Activated CD8-positive, alpha-beta memory T cell treated with anti-CD3 and anti-CD28 coated beads for 36 hours (primary cell): ENCODE data around the gene PTTG1IP2. TPM values are rescaled to one million over a fixed set of nuclear protein-coding genes. Genes with fewer than 3 reads are reported as not detected.

Source experiments
- CTCF ChIA-PET: fragments of 350-600 bp; sonication (Branson Sonifier 250); formaldehyde crosslinking; loops from one replicate; lab custom pipeline; 2021; ENCODE audit warnings: antibody characterized with exemption; lab: Charles Lee
- POLR2A ChIA-PET: fragments of 350-600 bp; sonication (Branson Sonifier 250); formaldehyde crosslinking; loops from one replicate; lab custom pipeline; 2021; ENCODE audit warnings: antibody characterized with exemption; lab: Charles Lee
- total RNA-seq, 2 experiments: library from RNA; stranded (reverse); gene quantifications; one replicate each; pipeline ENCODE4 v1.2.3, GENCODE V29; 2021

PTTG1IP2 gene
- total RNA-seq, 2 experiments from 2014 or later: not detected

- POLR2A ChIA-PET: no interaction called here
- CTCF ChIA-PET: no interaction called here
These were observed 4.4 kb downstream of the PTTG1IP2 start for GRCh38 chr7:90473814-90474213.

DNA sequence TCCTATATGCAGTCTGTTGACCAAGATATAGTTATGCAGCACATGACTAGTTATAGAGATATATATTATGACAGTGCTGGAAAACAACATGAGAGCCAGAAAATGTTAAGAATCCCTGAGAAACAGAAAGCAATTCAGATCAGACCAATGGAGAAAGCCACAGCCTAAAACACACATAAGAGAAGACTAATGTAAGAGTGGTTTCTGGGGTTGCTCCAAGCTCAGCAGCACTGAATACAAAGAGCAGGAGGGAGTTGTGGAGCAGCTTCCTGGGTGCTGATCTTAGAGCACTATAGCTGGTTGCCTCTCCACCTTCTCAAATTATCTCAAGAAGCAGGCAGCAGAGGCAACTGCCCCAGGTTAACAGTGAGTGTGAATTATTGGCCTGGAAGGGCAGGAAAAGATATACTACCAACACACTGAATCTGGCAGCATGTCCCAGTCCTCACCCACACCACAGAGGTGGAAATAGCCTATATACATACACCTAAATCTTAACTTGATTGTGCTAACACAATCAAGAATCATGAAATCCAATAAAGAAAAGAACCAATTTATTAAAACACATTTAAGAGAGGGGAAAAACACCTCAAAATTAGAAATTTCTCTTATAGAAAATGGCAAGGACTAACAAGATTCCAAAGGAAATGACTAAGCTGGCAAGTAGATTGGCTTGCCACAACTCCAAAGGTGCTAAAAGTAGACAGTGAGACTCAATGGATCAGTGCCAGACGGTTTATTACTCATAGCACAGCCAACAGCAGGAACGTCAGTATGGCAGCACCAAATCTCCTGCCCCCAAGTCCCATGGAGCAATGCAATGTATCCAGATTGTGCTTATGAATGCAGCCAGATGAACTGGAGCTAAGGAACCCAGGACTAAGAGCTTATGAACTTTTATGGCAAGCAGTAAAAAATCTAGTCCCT, 5.1 kb downstream of the PTTG1IP2 start:
- ChIA-PET POLR2A (no interaction called here), CTCF (no interaction called here)

DNA sequence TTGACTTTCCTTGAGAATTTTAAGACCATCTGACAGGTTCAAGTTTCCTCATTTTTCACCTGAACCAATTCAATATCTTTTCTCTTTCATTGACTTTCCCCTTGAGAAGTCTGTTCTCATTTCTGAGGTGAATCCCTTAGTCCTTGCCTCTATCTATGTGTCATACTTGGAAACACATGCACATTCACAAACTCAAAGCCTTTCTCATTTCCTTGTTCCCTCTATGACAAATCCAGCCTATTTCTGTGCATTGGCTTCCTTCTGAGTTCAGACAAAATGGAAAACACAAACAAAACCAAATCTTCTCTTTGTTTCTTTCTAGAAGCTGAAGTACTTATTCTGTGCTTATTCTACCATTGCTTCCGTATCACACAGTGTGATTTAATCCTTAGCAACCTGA, 13.8 kb downstream of the PTTG1IP2 start:
- CTCF ChIA-PET: no interaction called here
- POLR2A ChIA-PET: no interaction called here

DNA sequence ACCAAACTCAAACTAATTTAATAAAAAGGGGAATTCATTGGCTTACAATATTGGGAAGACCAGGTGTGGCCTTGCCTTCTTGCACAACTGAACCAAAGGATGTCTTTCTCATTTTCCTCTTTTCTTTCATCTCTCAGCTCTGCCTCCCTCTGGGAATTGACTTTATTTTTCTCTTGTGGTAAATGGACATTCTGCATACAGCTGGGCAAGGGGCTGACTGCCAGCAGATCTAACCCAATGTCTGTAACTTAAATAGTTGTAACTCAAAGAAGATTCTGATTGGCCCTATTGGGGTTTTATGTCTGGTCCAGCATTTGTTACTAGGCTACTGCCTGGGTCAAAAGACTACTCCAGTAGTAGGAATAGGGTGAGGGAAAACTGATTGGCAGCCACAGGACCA, 15.3 kb downstream of the PTTG1IP2 start:
- POLR2A ChIA-PET: no interaction called here

DNA sequence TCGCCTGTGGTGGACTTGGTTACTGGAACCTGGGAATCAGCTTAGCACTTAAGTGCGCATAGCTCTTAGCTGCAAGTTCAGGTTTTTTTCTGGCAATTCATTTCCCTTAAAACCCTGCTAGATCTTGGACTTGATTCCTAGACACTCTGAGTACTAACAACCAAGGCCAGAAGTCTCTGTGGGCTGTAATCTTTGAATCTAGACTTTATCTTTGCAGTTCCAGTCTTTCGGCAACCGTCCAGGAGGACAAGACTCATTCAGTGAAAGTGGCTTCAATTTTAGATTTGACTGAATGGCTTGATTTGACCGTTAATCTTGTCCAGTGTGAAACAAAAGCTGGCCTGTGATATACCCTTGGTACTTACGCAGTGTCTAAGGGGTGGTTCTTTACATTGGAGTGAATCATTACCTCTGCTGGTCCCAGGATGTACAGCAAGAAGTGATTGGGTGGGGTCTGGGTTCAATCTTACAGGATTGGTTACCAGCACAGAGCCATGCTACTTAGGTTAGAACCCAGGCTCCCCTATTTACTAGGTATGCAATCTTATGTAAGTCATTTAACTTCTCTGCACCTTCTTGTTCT, 16.4 kb downstream of the PTTG1IP2 start:
- ChIA-PET POLR2A (no interaction called here), CTCF (no interaction called here)

More for the DNA sequence above, 15.3 kb downstream of the PTTG1IP2 start:
- CTCF ChIA-PET: no interaction called here

GRCh38 chr7:90487808-90488207, 18.4 kb downstream of the PTTG1IP2 start:
- CTCF ChIA-PET: no interaction called here
- POLR2A ChIA-PET: no interaction called here

DNA sequence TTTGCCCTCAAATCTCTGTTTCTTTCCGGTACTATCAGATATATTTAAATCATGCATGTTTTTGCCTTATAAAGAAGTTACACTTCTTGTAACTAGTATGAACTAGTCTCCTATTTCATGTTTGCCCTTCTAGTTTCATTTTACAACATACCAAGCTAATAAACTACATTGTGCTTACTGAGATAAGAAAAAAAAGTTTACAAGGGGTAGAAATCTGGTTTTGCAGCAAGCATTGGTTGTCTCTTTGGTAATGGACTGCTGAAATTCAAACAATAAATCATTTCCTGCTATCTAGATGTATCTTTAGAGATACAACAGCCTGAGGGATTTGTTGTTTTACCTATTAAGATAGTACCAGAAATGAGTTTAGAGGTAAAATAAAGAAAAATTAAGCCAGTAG, 18.8 kb downstream of the PTTG1IP2 start:
- POLR2A ChIA-PET: no interaction called here
- CTCF ChIA-PET: no interaction called here

GRCh38 chr7:90492250-90492649, 22.8 kb downstream of the PTTG1IP2 start:
- POLR2A ChIA-PET: no interaction called here
- CTCF ChIA-PET: no interaction called here

GRCh38 chr7:90495241-90495640, 25.8 kb downstream of the PTTG1IP2 start:
- ChIA-PET CTCF (no interaction called here), POLR2A (no interaction called here)

DNA sequence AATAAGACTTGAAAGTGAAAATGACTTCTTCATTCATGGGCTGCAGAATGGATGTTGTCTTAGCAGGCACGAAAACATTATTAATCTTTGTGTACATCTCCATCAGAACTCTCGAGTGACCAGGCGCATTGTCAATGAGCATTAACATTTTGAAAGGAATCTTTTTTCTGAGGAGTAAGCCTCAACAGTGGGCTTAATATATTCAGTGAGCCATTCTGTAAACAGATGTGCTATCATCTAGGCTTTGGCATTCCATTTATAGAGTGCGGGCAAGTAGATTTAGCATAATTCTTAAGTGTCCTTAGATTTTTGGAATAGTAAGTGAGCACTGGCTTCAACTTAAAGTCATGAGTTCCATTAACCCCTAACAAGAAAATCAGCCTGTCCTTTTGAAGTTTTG, 33.1 kb downstream of the PTTG1IP2 start:
- POLR2A ChIA-PET: no interaction called here
- CTCF ChIA-PET: no interaction called here

- ChIA-PET POLR2A (no interaction called here), CTCF (no interaction called here)
These were observed 33.9 kb downstream of the PTTG1IP2 start for GRCh38 chr7:90503367-90503766.

DNA sequence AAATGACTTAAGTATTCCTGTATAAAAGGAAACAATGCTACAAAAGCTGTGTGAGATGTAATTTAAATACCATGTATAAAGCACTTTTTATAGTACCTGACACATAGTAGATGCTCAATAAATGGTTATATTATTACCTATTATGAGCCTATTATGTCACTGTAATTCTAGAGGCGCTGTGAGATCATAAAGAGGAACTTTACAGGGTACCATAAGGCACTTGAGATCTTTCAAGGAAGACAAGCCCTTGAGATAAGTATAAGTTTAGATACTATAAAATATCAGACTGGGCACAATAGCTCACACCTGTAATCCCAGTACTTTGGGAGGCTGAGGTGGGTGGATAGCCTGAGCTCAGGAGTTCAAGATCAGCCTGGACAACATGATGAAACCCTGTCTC, 38.3 kb downstream of the PTTG1IP2 start:
- CTCF ChIA-PET: no interaction called here
- POLR2A ChIA-PET: no interaction called here

DNA sequence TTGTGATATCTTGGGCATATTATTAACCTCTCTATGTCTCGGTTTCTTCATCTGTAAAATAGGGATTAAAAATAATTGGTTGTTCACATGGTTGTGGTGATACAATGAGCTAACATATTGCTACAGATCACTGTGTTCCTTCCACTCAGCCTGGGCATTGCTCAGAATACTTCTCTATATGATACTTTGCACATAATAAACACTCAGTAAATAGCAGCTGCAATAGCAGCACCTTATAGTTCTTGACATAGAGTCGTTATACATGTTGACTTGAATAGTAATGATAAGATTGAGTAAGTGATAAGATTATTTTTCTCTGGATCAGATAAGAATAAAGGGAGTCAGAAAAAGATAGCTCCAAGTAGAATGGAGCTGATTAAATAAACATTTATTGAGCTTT, 42.3 kb downstream of the PTTG1IP2 start:
- POLR2A ChIA-PET: no interaction called here
- CTCF ChIA-PET: no interaction called here

DNA sequence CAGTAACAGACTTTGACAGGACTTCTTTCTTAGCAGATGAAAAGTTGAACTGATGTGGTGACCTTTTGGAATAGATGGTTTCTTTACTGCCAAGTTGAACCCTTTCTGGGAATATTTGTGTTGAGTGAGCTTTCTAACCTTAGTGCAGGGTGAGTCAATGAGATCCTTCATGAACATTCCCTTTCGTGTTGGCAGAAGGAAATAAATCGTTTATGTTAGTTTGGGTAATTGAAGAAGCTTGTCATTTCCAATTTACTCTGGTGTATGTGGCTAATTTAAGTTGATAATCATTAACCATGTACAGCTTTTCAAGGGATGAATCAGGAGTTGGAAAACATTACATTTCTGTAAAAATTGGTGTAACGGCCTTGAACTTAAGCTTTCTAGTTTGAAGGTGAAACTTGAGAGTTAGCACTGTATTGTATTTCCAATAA, 43.4 kb downstream of the PTTG1IP2 start:
- ChIA-PET CTCF (no interaction called here), POLR2A (no interaction called here)

DNA sequence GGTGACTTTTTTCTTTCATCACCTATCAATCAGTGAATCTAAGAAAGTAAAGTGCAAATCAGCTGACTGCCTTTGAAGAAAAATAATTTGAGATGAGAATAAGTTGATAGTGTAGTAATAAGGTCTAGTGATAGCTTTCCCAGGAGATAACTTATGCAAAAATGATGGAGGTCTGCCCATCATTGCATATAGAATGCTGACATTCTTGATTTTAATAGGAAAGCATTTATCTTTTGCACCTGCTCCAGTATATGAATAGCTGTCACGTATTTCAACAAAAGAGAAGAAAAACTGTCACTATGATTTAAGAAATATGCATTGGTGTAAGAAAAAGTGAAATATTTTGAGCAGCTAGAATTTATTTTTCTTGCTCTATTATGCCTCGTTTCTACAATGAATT, 46.8 kb downstream of the PTTG1IP2 start:
- POLR2A ChIA-PET: no interaction called here
- CTCF ChIA-PET: no interaction called here

GRCh38 chr7:90518630-90519029, 49.2 kb downstream of the PTTG1IP2 start:
- ChIA-PET POLR2A (no interaction called here), CTCF (no interaction called here)

DNA sequence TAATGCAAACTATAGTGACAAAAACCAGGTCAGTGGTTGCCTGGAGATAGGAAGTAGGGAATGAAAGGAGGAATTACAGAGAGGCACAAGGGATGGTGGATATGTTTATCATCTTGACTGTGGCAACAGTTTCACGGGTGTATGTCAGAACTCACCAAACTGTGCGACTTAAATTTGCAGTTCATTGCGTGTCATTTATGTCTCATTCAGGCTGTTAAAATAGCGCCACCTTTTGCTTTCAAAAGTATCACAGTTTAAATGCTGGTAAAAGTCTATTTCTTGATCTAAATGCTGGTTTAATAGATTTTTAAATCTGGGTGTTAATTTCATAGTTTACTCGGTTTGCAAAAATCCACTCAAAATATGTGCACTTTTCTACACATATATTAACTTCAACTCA, 51.0 kb downstream of the PTTG1IP2 start:
- ChIA-PET CTCF (no interaction called here), POLR2A (no interaction called here)

DNA sequence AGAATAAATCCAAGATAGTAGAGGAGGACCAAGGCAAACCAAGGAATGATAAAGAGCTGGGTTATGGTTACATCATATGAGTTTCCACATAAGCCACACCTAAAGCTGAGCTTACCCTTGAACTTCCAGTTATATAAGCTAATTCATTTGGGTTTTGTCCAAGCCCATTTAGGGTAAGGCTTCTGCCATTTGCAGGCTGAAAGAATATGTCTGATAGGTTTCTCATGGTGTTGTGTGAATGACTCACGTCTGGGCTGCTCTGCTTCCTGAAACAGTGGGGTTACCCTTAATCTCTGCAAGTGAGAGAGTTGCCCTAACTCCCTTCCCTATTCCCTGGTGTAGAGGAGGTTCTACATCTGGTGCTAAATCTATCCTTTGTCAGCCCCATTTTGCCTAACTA, 60.8 kb downstream of the PTTG1IP2 start:
- ChIA-PET CTCF (no interaction called here), POLR2A (no interaction called here)

DNA sequence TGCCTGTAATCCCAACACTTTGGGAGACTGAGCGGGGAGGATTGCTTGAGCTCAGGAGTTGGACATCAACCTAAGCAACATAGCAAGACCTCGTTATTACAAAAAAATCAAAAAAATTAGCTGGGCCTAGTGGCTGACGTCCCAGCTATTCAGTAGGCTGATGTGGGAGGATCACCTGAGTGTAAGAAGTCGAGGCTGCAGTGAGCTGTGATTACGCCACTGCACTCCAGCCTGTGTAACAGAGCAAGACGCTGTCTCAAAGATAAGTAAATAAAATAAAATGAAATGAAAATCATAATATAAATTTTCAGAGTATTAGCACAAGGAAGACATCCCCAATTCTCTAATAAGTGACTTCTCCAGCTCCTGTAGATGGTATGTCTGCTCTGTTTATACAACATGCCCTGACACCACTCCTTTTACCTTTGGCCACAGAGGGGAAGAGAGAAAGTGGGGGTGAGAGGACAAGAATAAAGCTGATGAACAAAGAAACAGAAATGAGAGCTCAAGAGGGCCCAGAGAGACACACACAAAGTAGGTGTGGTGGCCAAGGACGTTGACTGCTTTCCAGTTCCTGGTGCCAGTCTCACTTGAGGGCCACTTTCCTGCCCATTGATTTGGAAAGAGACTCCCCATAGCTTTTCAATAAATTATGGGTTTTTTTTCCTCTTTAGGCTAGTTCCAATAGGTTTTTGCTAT, 62.9 kb downstream of the PTTG1IP2 start:
- POLR2A ChIA-PET: no interaction called here
- CTCF ChIA-PET: no interaction called here

GRCh38 chr7:90536449-90536848, 67.0 kb downstream of the PTTG1IP2 start:
- POLR2A ChIA-PET: no interaction called here
- CTCF ChIA-PET: no interaction called here

DNA sequence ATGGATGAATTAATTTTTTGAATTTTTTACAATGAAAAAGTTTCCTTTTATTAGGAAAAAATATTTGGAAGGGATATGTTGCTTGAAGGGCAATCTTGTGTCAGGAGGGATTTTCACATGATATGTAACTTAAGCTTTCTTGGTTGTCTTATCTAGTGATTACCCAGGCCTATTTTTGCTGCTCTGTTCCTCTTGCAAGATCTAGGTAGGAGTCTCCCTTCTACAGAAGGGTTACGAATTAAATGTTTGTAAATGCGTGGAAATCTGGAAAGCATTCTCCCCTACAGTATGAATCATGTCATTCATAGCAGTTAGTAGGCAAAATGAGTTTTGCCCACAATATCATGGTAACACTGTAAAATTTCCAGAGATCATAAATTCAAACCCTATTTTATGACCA, 69.0 kb downstream of the PTTG1IP2 start:
- ChIA-PET POLR2A (no interaction called here), CTCF (no interaction called here)
